HCT116 (cell line): ENCODE measurements around the gene ITGAE. TPM values are rescaled to one million over a fixed set of nuclear protein-coding genes. Genes with fewer than 3 reads are reported as not detected.

Experiments used
- ATAC-seq: fragments of 200-7000 bp; cut with Tn5 transposase; 2 replicates; pipeline ENCODE4 v1.9.1; 2020; ENCODE audit warnings: mild to moderate bottlenecking, moderate library complexity
- BruUV-seq: library from RNA; stranded (reverse); fragments of 400-500 nt; replicated peaks from 2 replicates; lab custom pipeline; 2021; lab: Mats Ljungman, UMichigan
- CTCF ChIA-PET: fragments of 300-600 bp; sonication (Branson Sonifier 250); formaldehyde crosslinking; loops from one replicate; lab custom pipeline; 2021; ENCODE audit warnings: antibody characterized with exemption; lab: Charles Lee
- POLR2A ChIA-PET: fragments of 300-600, 350-600 bp; sonication (Branson Sonifier 250); formaldehyde crosslinking; loops from one replicate; lab custom pipeline; 2021; ENCODE audit warnings: antibody characterized with exemption; lab: Charles Lee
- RAD21 ChIA-PET, 2 experiments: fragments of 300-600 bp; sonication (Branson Sonifier 250); formaldehyde crosslinking; loops; one replicate each; lab custom pipeline; 2023; ENCODE audit warnings: low total read pairs in 2 of 2; ENCODE audit not compliant: uncharacterized antibody in 2 of 2, unreplicated experiment in 2 of 2, low non-redundant PET in 1 of 2; lab: Charles Lee
- DNase-seq: peaks from one replicate; pipeline ENCODE4 v3.0.0-alpha.2; 2010; ENCODE audit warnings: low read depth, low spot score
- H2AFZ ChIP-seq: fragments of 200-600 bp; shearing (Covaris generic), sonication (generic); 2 replicates; pipeline ENCODE4 v1.6.1; 2017; ENCODE audit warnings: low read depth, mixed run types, mixed read lengths, antibody characterized with exemption, low read length; ENCODE audit not compliant: poor library complexity, severe bottlenecking
- H3K27ac ChIP-seq: 2 replicates; pipeline ENCODE4 v1.5.1; 2012; ENCODE audit warnings: low read depth, low read length
- H3K27me3 ChIP-seq: fragments of 200-600 bp; sonication (generic); 2 replicates; pipeline ENCODE4 v1.6.1; 2016; ENCODE audit warnings: mixed run types, low read length, mixed read lengths; ENCODE audit not compliant: insufficient read depth
- H3K36me3 ChIP-seq, 2 experiments: fragments of 200-500 bp in 1 of 2; fragments of 200-600 bp in 1 of 2; sonication (Bioruptor generic) in 1 of 2; sonication (generic) in 1 of 2; 2 replicates each; pipeline versions ENCODE4 v1.5.1 to v1.6.1; 2014 to 2016; ENCODE audit warnings: low read length in 2 of 2, inconsistent platforms in 1 of 2, mixed read lengths in 1 of 2, mixed run types in 1 of 2; ENCODE audit not compliant: insufficient read depth in 2 of 2, control insufficient read depth in 1 of 2
- H3K4me1 ChIP-seq, 2 experiments: fragments of 200-600 bp in 1 of 2; sonication (generic) in 1 of 2; 2 replicates each; pipeline versions ENCODE4 v1.5.1 to v1.6.1; 2012 to 2017; ENCODE audit warnings: low read length in 2 of 2, inconsistent platforms in 1 of 2, mild to moderate bottlenecking in 1 of 2, mixed read lengths in 1 of 2, mixed run types in 1 of 2, moderate library complexity in 1 of 2; ENCODE audit not compliant: insufficient read depth in 2 of 2, control insufficient read depth in 1 of 2
- H3K4me2 ChIP-seq: fragments of 200-600 bp; sonication (generic); 2 replicates; pipeline ENCODE4 v1.6.1; 2017; ENCODE audit warnings: mixed run types, low read length, mixed read lengths
- H3K4me3 ChIP-seq, 2 experiments: fragments of 200-600 bp in 1 of 2; sonication (generic) in 1 of 2; replicated peaks in 1 of 2; 2 replicates each; pipeline ENCODE4 v1.5.1; 2011 to 2016; ENCODE audit warnings: low read length in 2 of 2, control low read depth in 1 of 2, low read depth in 1 of 2, mild to moderate bottlenecking in 1 of 2, mixed read lengths in 1 of 2, mixed run types in 1 of 2
- H3K79me2 ChIP-seq: fragments of 200-600 bp; sonication (generic); 2 replicates; pipeline ENCODE4 v1.6.1; 2017; ENCODE audit warnings: mild to moderate bottlenecking, mixed run types, low read length, moderate library complexity, mixed read lengths; ENCODE audit not compliant: insufficient read depth
- H3K9ac ChIP-seq: fragments of 200-600 bp; sonication (generic); 2 replicates; pipeline ENCODE4 v1.6.1; 2016; ENCODE audit warnings: low read length, mixed read lengths
- H3K9me2 ChIP-seq: fragments of 200-600 bp; sonication (generic), shearing (Covaris generic); 2 replicates; pipeline ENCODE4 v1.6.1; 2017; ENCODE audit warnings: mixed run types, mild to moderate bottlenecking, moderate library complexity; ENCODE audit not compliant: insufficient read depth
- H3K9me3 ChIP-seq, 2 experiments: fragments of 200-500 bp in 1 of 2; fragments of 200-600 bp in 1 of 2; sonication (Bioruptor generic) in 1 of 2; sonication (generic) in 1 of 2; 2 replicates each; pipeline ENCODE4 v1.6.1; 2014 to 2017; ENCODE audit warnings: low read length in 2 of 2, mixed read lengths in 2 of 2, inconsistent platforms in 1 of 2, low read depth in 1 of 2, mild to moderate bottlenecking in 1 of 2, mixed run types in 1 of 2, moderate library complexity in 1 of 2; ENCODE audit not compliant: control insufficient read depth in 1 of 2, insufficient read depth in 1 of 2
- H4K20me1 ChIP-seq: fragments of 200-600 bp; sonication (generic), shearing (Covaris generic); 2 replicates; pipeline ENCODE4 v1.6.1; 2017; ENCODE audit warnings: mixed run types, mild to moderate bottlenecking, moderate library complexity; ENCODE audit not compliant: insufficient read depth
- CTCF ChIP-seq, 3 experiments: fragments of 200-600 bp in 1 of 3; sonication (generic) in 1 of 3; IDR thresholded peaks in 2 of 3; conservative IDR thresholded peaks in 1 of 3; 2 replicates each; pipeline ENCODE4 v1.5.1; 2012 to 2017; ENCODE audit warnings: low read depth in 2 of 3, low read length in 2 of 3, antibody characterized with exemption in 1 of 3, borderline replicate concordance in 1 of 3, control low read depth in 1 of 3, mild to moderate bottlenecking in 1 of 3, mixed read lengths in 1 of 3, mixed run types in 1 of 3, moderate library complexity in 1 of 3; ENCODE audit not compliant: insufficient read depth in 1 of 3
- ELF1 ChIP-seq: IDR thresholded peaks from 2 replicates; pipeline ENCODE4 v1.6.1; 2012; ENCODE audit warnings: low read depth, borderline replicate concordance
- EZH2 ChIP-seq: fragments of 200-600 bp; sonication (generic); IDR thresholded peaks from 2 replicates; pipeline ENCODE4 v1.6.1; 2017; ENCODE audit warnings: antibody characterized with exemption, mixed run types
- FOSL1 ChIP-seq: IDR thresholded peaks from 2 replicates; pipeline ENCODE4 v1.6.1; 2012; ENCODE audit warnings: low read depth
- JUND ChIP-seq: IDR thresholded peaks from 2 replicates; pipeline ENCODE4 v1.6.1; 2012
- POLR2A ChIP-seq: IDR thresholded peaks from 2 replicates; pipeline ENCODE4 v1.7.0; 2011; ENCODE audit warnings: borderline replicate concordance; ENCODE audit not compliant: insufficient read depth, insufficient read length; ENCODE audit errors: extremely low read depth
- POLR2AphosphoS5 ChIP-seq: IDR thresholded peaks from 2 replicates; pipeline ENCODE4 v1.6.1; 2011; ENCODE audit warnings: mild to moderate bottlenecking, low read depth, low read length, moderate library complexity
- RAD21 ChIP-seq: IDR thresholded peaks from 2 replicates; pipeline ENCODE4 v1.6.1; 2012; ENCODE audit warnings: low read depth, mild to moderate bottlenecking
- SP1 ChIP-seq: IDR thresholded peaks from 2 replicates; pipeline ENCODE4 v1.6.1; 2012; ENCODE audit warnings: low read depth
- TCF7L2 ChIP-seq: IDR thresholded peaks from 2 replicates; pipeline ENCODE4 v1.7.0; 2011; ENCODE audit warnings: borderline replicate concordance, inconsistent platforms; ENCODE audit not compliant: insufficient read depth, insufficient read length; ENCODE audit errors: extremely low read depth
- ZNF274 ChIP-seq: fragments of 200-500 bp; sonication (Bioruptor generic); IDR thresholded peaks from 2 replicates; pipeline ENCODE4 v1.6.1; 2014; ENCODE audit warnings: mild to moderate bottlenecking, low read depth, low read length, inconsistent platforms
- intact Hi-C: fragments of 100-400 bp; cut with micrococcal nuclease; formaldehyde crosslinking; loops from 2 replicates; pipeline ENCODE4 v1.10.0; 2022
- total RNA-seq: library from RNA; stranded (reverse); gene quantifications from one replicate; pipeline ENCODE4 v1.2.1, GENCODE V29; 2021; ENCODE audit not compliant: unreplicated experiment
- TF ChIP-seq, protein P1 (sequence below): IDR thresholded peaks from 2 replicates; pipeline ENCODE4 v1.6.1; 2011; ENCODE audit warnings: mild to moderate bottlenecking, low read length, moderate library complexity; ENCODE audit not compliant: insufficient replicate concordance; ENCODE audit errors: extremely low read depth

ITGAE gene
- total RNA-seq, 1 experiment from 2014 or later: 19.9 TPM

- no peaks in the 10 kb centered on the region for H3K27me3 ChIP-seq
- H4K20me1 ChIP-seq: no peaks in the 10 kb centered on the region
- H2AFZ ChIP-seq: no peak overlapping the region
- H3K9me2 ChIP-seq: no peaks in the 10 kb centered on the region
- BruUV-seq: no TSS peak
- no peak overlapping the region for H3K9ac ChIP-seq
- H3K4me3 ChIP-seq: no peak overlapping the region
- H3K36me3 ChIP-seq: no peaks in the 10 kb centered on the region
- H3K79me2 ChIP-seq: no peaks in the 10 kb centered on the region
- intact Hi-C loops: no loop called here
- ATAC-seq: no peak
- POLR2A ChIA-PET: no interaction called here
- no peaks in the 10 kb centered on the region for H3K9me3 ChIP-seq
- no peak overlapping the region for H3K4me2 ChIP-seq
- no peak for DNase-seq
- TF ChIP-seq CTCF (IDR thresholded peaks at IDR 0.05 in 2 of 3, conservative IDR thresholded peaks at IDR 0.05 in 1 of 3; ENCODE audit: borderline replicate concordance in 1 of 3, insufficient read depth in 1 of 3, low read depth in 2 of 3, low read length in 2 of 3) (peak in 2 of 3 experiments; percentile 28 to 31; a peak in 4 of 6 replicates), RAD21 (peak; percentile 22; the same call in 1 of the 2 replicates), POLR2A (no peak)
- TF ChIP-seq, all 23 proteins: peak for 2
- ChIA-PET RAD21 (no interaction called here), CTCF (interaction anchor here (1.0 to 1.8 kb wide), 3 partner anchors 9 to 88 kb away, joined by 3 to 7 read pairs (median 5); no protein-coding TSS in a partner anchor)
- Histone ChIP-seq H3K27ac (no peak overlapping the region), H3K4me1 (peaks cover 0 to 11% of the 10 kb centered on the region in 2 experiments; a peak in 2 of 4 replicates)
These were observed 109.3 kb downstream of the ITGAE start for GRCh38 chr17:3691617-3692067.

- no TSS peak for BruUV-seq
- H3K27ac ChIP-seq: no peak overlapping the region
- ChIA-PET CTCF (interaction anchor here (1.8 kb wide), 1 partner anchor 87 kb away, joined by 7 read pairs; no protein-coding TSS in a partner anchor), RAD21 (no interaction called here), POLR2A (no interaction called here)
- DNase-seq (no peak), ATAC-seq (peak; percentile 48)
- H3K4me1 ChIP-seq: peaks cover 0 to 9% of the 10 kb centered on the region in 2 experiments; a peak in 2 of 4 replicates
- no peaks in the 10 kb centered on the region for H3K9me2 ChIP-seq
- intact Hi-C loops: no loop called here
- H3K27me3 ChIP-seq: no peaks in the 10 kb centered on the region
- no peak overlapping the region for H3K4me3 ChIP-seq
- H2AFZ ChIP-seq: no peak overlapping the region
- H3K36me3 ChIP-seq: no peaks in the 10 kb centered on the region
- H3K9me3 ChIP-seq: no peaks in the 10 kb centered on the region
- no peaks in the 10 kb centered on the region for H3K79me2 ChIP-seq
- no peak overlapping the region for H3K9ac ChIP-seq
- H4K20me1 ChIP-seq: no peaks in the 10 kb centered on the region
- no peak overlapping the region for H3K4me2 ChIP-seq
- TF ChIP-seq JUND (no peak), POLR2AphosphoS5 (no peak), TCF7L2 (no peak), ELF1 (no peak), SP1 (no peak), EZH2 (no peak), ZNF274 (no peak), FOSL1 (no peak), CTCF (IDR thresholded peaks at IDR 0.05 in 2 of 3, conservative IDR thresholded peaks at IDR 0.05 in 1 of 3; ENCODE audit: borderline replicate concordance in 1 of 3, insufficient read depth in 1 of 3, low read depth in 2 of 3, low read length in 2 of 3) (no peak)
- TF ChIP-seq, protein P1, sequence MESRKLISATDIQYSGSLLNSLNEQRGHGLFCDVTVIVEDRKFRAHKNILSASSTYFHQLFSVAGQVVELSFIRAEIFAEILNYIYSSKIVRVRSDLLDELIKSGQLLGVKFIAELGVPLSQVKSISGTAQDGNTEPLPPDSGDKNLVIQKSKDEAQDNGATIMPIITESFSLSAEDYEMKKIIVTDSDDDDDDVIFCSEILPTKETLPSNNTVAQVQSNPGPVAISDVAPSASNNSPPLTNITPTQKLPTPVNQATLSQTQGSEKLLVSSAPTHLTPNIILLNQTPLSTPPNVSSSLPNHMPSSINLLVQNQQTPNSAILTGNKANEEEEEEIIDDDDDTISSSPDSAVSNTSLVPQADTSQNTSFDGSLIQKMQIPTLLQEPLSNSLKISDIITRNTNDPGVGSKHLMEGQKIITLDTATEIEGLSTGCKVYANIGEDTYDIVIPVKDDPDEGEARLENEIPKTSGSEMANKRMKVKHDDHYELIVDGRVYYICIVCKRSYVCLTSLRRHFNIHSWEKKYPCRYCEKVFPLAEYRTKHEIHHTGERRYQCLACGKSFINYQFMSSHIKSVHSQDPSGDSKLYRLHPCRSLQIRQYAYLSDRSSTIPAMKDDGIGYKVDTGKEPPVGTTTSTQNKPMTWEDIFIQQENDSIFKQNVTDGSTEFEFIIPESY: no peak
These were observed 110.8 kb downstream of the ITGAE start for GRCh38 chr17:3690094-3690715.
